A549 treated with GW870086 at 1 μM for 4 hours (cell line): ENCODE measurements around the gene KRTAP13-3. TPM values are rescaled to one million over a fixed set of nuclear protein-coding genes. Genes with fewer than 3 reads are reported as not detected.

Experiments used
- total RNA-seq: library from RNA; stranded (reverse); fragments of 200-300 nt; extraction: Qiagen RNA extraction; gene quantifications from 5 replicates; pipeline ENCODE4 v1.2.3, GENCODE V29; 2022; ENCODE audit warnings: low read depth

KRTAP13-3 gene, protein sequence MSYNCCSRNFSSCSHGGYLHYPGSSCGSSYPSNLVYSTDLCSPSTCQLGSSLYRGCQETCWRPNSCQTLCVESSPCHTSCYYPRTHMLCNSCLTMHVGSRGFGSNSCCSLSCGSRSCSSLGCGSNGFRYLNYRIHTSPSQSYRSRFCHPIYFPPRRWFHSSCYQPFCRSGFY
- total RNA-seq, result not detected in 5 replicates

DNA sequence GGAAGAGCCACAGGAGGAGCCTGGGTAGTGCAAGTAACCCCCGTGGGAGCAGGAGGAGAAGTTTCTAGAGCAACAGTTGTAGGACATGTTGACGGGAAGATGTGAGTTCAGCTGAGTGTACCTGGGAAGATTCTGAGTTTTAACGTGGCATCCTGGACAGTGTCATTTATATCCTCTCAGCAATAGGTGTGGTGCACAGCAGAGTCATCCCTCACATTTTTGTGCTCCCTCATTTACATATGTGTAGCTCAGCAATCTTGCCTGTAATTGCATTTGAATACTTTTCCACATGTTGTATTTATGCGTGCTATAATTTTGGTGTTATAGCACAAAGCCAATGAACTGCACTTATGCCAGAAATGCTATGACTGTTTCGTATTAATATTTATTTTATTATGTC is at the start of gene KRTAP13-3:
TSS of gene KRTAP13-3 (minus strand) at position 101 of the 400 bp plus-strand sequence. CDS start at position 87, 14 bp downstream.

DNA sequence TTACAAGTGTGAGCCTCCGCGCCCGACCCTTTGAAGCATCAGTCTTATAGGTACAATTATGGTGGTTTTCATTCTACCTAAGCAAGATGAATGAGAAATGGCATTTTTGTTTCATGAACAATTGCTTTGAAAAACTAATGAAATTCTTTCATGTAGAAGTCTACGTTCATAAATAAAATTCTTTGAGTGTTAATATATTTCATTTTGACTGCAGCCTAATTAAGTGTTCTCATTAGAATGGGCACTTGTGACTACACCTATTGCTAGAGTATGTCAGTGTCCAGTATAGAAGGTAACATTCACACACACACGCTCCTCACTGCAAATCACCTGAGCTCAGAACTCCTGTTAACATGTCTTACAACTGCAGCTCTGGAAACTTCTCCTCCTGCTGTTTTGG is 14.2 kb upstream of the KRTAP13-3 start, which contains the start of gene KRTAP15-1:
TSS of gene KRTAP15-1 (plus strand) at position 301 of the 400 bp plus-strand sequence. CDS start at position 354, 53 bp downstream.

DNA sequence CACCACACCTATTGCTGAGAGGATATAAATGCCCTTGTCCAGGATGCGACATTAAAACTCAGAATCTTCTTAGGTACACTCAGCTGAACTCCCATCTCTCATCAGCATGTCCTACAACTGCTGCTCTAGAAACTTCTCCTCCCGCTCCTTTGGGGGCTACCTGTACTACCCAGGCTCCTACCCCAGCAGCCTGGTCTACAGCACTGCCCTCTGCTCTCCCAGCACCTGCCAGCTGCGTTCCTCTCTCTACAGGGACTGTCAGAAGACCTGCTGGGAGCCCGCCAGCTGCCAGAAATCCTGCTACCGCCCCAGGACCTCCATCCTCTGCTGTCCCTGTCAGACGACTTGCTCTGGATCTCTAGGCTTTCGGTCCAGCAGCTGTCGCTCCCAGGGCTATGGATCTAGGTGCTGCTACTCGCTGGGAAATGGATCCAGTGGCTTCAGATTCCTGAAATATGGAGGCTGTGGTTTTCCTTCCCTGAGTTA is 4.5 kb upstream of the KRTAP13-3 start, which contains the start of gene KRTAP13-4:
TSS of gene KRTAP13-4 (plus strand) at position 51 of the 486 bp plus-strand sequence. CDS start at position 107, 56 bp downstream.

DNA sequence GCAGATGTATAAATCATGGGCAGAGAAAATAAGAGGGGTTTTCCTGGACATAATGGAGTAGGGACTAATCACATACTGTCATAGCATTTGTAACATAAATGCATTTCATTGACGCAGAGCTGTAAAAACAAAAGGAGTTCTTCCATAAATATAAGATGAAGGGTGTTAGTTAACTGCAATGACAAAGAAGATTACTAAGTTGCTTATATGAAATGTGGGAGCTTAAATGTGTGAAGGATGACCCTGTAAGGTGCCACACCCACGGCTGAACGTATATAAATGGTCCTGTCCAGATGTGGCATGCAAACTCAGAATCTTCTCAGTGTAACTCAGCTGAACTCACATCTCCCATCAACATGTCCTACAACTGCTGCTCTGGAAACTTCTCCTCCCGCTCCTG is 30.0 kb downstream of the KRTAP13-3 start, which contains the start of gene KRTAP13-1:
TSS of gene KRTAP13-1 (plus strand) at position 301 of the 400 bp plus-strand sequence. CDS start at position 357, 56 bp downstream.

Other genes with a start within 250 kb of the KRTAP13-3 start
- gene CLDN8, start 209.8 kb downstream of the KRTAP13-3 start, total RNA-seq, result not detected in 5 replicates
- gene KRTAP24-1, start 143.0 kb downstream of the KRTAP13-3 start, total RNA-seq, result not detected in 5 replicates
- gene KRTAP25-1, start 136.4 kb downstream of the KRTAP13-3 start, total RNA-seq, result not detected in 5 replicates
- gene KRTAP26-1, start 105.6 kb downstream of the KRTAP13-3 start, total RNA-seq, result not detected in 5 replicates
- not detected in 5 replicates for gene KRTAP27-1, start 88.2 kb downstream of the KRTAP13-3 start, total RNA-seq
- not detected in 5 replicates for gene KRTAP23-1, start 77.3 kb downstream of the KRTAP13-3 start, total RNA-seq
- not detected in 5 replicates for gene KRTAP13-2, start 53.7 kb downstream of the KRTAP13-3 start, total RNA-seq
- gene KRTAP13-1, start 29.9 kb downstream of the KRTAP13-3 start, total RNA-seq, result not detected in 5 replicates
- gene KRTAP13-4, start 4.3 kb upstream of the KRTAP13-3 start, total RNA-seq, result not detected in 5 replicates
- not detected in 5 replicates for gene KRTAP15-1, start 14.3 kb upstream of the KRTAP13-3 start, total RNA-seq
- gene KRTAP19-1, start 54.4 kb upstream of the KRTAP13-3 start, total RNA-seq, result not detected in 5 replicates
- not detected in 5 replicates for gene KRTAP19-2, start 61.5 kb upstream of the KRTAP13-3 start, total RNA-seq
- gene KRTAP19-3, start 66.1 kb upstream of the KRTAP13-3 start, total RNA-seq, result not detected in 5 replicates
- not detected in 5 replicates for gene KRTAP19-4, start 71.2 kb upstream of the KRTAP13-3 start, total RNA-seq
- gene KRTAP19-5, start 76.2 kb upstream of the KRTAP13-3 start, total RNA-seq, result not detected in 5 replicates
- not detected in 5 replicates for gene KRTAP19-6, start 115.9 kb upstream of the KRTAP13-3 start, total RNA-seq
- gene KRTAP19-7, start 135.4 kb upstream of the KRTAP13-3 start, total RNA-seq, result not detected in 5 replicates
- not detected in 5 replicates for gene KRTAP22-2, start 164.5 kb upstream of the KRTAP13-3 start, total RNA-seq
- gene KRTAP6-3, start 166.5 kb upstream of the KRTAP13-3 start, total RNA-seq, result not detected in 5 replicates
- gene KRTAP6-2, start 173.0 kb upstream of the KRTAP13-3 start, total RNA-seq, result not detected in 5 replicates
- gene KRTAP22-1, start 175.2 kb upstream of the KRTAP13-3 start, total RNA-seq, result not detected in 5 replicates
- not detected in 5 replicates for gene KRTAP6-1, start 188.0 kb upstream of the KRTAP13-3 start, total RNA-seq
- not detected in 5 replicates for gene KRTAP20-1, start 190.5 kb upstream of the KRTAP13-3 start, total RNA-seq
- not detected in 5 replicates for gene KRTAP20-4, start 194.7 kb upstream of the KRTAP13-3 start, total RNA-seq
- not detected in 5 replicates for gene KRTAP20-2, start 209.3 kb upstream of the KRTAP13-3 start, total RNA-seq
- not detected in 5 replicates for gene KRTAP20-3, start 216.9 kb upstream of the KRTAP13-3 start, total RNA-seq